ENCODE results near the gene MRPS7.

- TF ChIP-seq CTCF (IDR thresholded peaks at IDR 0.05 in 4 of 5, conservative IDR thresholded peaks at IDR 0.05 in 1 of 5) (no peak), POLR2A (IDR thresholded peaks at IDR 0.05) (no peak)
Measured at GRCh38 chr17:75241143-75241430, 20.6 kb upstream of the MRPS7 start.
